Neural cell (in vitro differentiated cells): ENCODE results near the gene KCND2. TPM values are rescaled to one million over a fixed set of nuclear protein-coding genes. Genes with fewer than 3 reads are reported as not detected.

Source experiments
- H2AFZ ChIP-seq: fragments of 200-600, 300-800 bp; sonication (generic), shearing (Covaris generic); 2 replicates; pipeline ENCODE4 v1.6.0; 2014; ENCODE audit warnings: low read depth, mild to moderate bottlenecking, antibody characterized with exemption, low read length, moderate library complexity
- H3F3A ChIP-seq: fragments of 200-600 bp; shearing (Covaris generic); 2 replicates; pipeline ENCODE4 v1.6.1; 2016; ENCODE audit warnings: mild to moderate bottlenecking, moderate library complexity, mixed read lengths, antibody characterized with exemption, low read length; ENCODE audit not compliant: insufficient read depth, poor library complexity, severe bottlenecking
- H3K27ac ChIP-seq: fragments of 200-600, 300-800 bp; sonication (generic), shearing (Covaris generic); 2 replicates; pipeline ENCODE4 v1.5.1; 2014; ENCODE audit warnings: mild to moderate bottlenecking, low read length, moderate library complexity
- H3K27me3 ChIP-seq: fragments of 300-800, 200-600 bp; sonication (generic), shearing (Covaris generic); 2 replicates; pipeline ENCODE4 v1.6.0; 2014; ENCODE audit warnings: mild to moderate bottlenecking, low read depth, low read length, moderate library complexity; ENCODE audit not compliant: insufficient read depth
- H3K36me3 ChIP-seq: fragments of 300-800, 200-600 bp; sonication (generic), shearing (Covaris generic); 2 replicates; pipeline ENCODE4 v1.5.1; 2014; ENCODE audit warnings: mild to moderate bottlenecking, antibody characterized with exemption, low read length, moderate library complexity; ENCODE audit not compliant: insufficient read depth
- H3K4me2 ChIP-seq: fragments of 300-800, 200-600 bp; sonication (generic), shearing (Covaris generic); 2 replicates; pipeline ENCODE4 v1.6.0; 2014; ENCODE audit warnings: mild to moderate bottlenecking, low read length
- H3K4me3 ChIP-seq: fragments of 300-800, 200-600 bp; sonication (generic), shearing (Covaris generic); 2 replicates; pipeline ENCODE4 v1.5.1; 2014; ENCODE audit warnings: mild to moderate bottlenecking, low read length, moderate library complexity
- H3K79me2 ChIP-seq: fragments of 200-600 bp; shearing (Covaris generic); replicated peaks from 2 replicates; pipeline ENCODE4 v1.6.0; 2014; ENCODE audit warnings: mild to moderate bottlenecking, low read length, moderate library complexity; ENCODE audit not compliant: insufficient read depth
- H3K9ac ChIP-seq: fragments of 300-800, 200-600 bp; sonication (generic), shearing (Covaris generic); 2 replicates; pipeline ENCODE4 v1.6.1; 2016; ENCODE audit warnings: mild to moderate bottlenecking, low read length, mixed read lengths
- H3K9me2 ChIP-seq: fragments of 200-600 bp; shearing (Covaris generic); 2 replicates; pipeline ENCODE4 v1.6.1; 2016; ENCODE audit warnings: mild to moderate bottlenecking, low read length, mixed read lengths; ENCODE audit not compliant: insufficient read depth
- H3K9me3 ChIP-seq: fragments of 200-600, 300-800 bp; sonication (generic), shearing (Covaris generic); 2 replicates; pipeline ENCODE4 v1.6.1; 2016; ENCODE audit warnings: mild to moderate bottlenecking, mixed run types, low read length, moderate library complexity, mixed read lengths
- H4K20me1 ChIP-seq: fragments of 200-600 bp; shearing (Covaris generic); 2 replicates; pipeline ENCODE4 v1.6.1; 2016; ENCODE audit warnings: mild to moderate bottlenecking, mixed run types; ENCODE audit not compliant: insufficient read depth
- EP300 ChIP-seq: fragments of 450-650 bp; conservative IDR thresholded peaks from 2 replicates; pipeline ENCODE4 v1.6.1; 2014; ENCODE audit warnings: antibody characterized with exemption, mild to moderate bottlenecking, moderate library complexity; ENCODE audit not compliant: poor library complexity, severe bottlenecking
- EZH2 ChIP-seq: fragments of 200-600, 300-800 bp; shearing (Covaris generic), sonication (generic); IDR thresholded peaks from 2 replicates; pipeline ENCODE4 v1.6.1; 2014; ENCODE audit warnings: antibody characterized with exemption, low read length, borderline replicate concordance, mild to moderate bottlenecking; ENCODE audit not compliant: insufficient read depth, poor library complexity, severe bottlenecking
- MXI1 ChIP-seq: fragments of 450-650 bp; conservative IDR thresholded peaks from 2 replicates; pipeline ENCODE4 v1.6.1; 2014; ENCODE audit warnings: antibody characterized with exemption, mild to moderate bottlenecking; ENCODE audit not compliant: poor library complexity, severe bottlenecking
- POLR2AphosphoS5 ChIP-seq: IDR thresholded peaks from 2 replicates; pipeline ENCODE4 v1.6.1; 2012
- RAD21 ChIP-seq: fragments of 450-650 bp; conservative IDR thresholded peaks from 2 replicates; pipeline ENCODE4 v1.6.1; 2014; ENCODE audit warnings: antibody characterized with exemption, mild to moderate bottlenecking, moderate library complexity
- REST ChIP-seq: IDR thresholded peaks from 2 replicates; pipeline ENCODE4 v1.6.1; 2012; ENCODE audit warnings: borderline replicate concordance
- SMC3 ChIP-seq: fragments of 450-650 bp; conservative IDR thresholded peaks from 2 replicates; pipeline ENCODE4 v1.6.1; 2014; ENCODE audit warnings: antibody characterized with exemption, mild to moderate bottlenecking, moderate library complexity; ENCODE audit not compliant: poor library complexity
- TAF1 ChIP-seq: IDR thresholded peaks from 2 replicates; pipeline ENCODE4 v1.6.1; 2012; ENCODE audit warnings: low read depth
- polyA plus RNA-seq: library from polyadenylated mRNA; depleted of rRNA; stranded (reverse); fragments of >200 nt; gene quantifications from 2 replicates; pipeline ENCODE4 v1.2.3, GENCODE V29; 2014
- TF ChIP-seq, protein P1 (sequence below): fragments of 450-650 bp; IDR thresholded peaks from 2 replicates; pipeline ENCODE4 v1.5.1; 2014; ENCODE audit warnings: antibody characterized with exemption, mild to moderate bottlenecking, moderate library complexity; ENCODE audit not compliant: poor library complexity, severe bottlenecking

KCND2 gene
- polyA plus RNA-seq, 1 donor from 2014 or later: 11.0 TPM

DNA sequence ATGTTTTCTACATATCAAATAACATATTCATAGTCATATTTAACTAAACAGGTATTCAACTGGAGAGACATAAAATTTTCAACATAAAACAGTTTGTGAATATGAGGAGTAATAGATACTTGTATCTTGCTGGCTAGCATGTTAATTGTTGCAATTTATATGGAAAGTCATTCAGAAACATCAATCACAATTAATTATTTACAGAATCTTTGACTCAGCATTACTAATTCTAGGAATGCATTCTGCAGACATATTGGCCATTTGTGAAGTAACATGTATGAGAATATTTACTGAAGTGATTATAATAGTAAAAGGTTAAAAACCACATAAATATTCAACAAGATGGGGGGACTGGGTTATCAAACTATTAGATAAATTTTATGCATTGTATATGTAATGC lies 381.3 kb downstream of the KCND2 start:
- Histone ChIP-seq H3K79me2 (no peaks in the 10 kb centered on the region), H3K36me3 (no peaks in the 10 kb centered on the region), H3K9me3 (no peaks in the 10 kb centered on the region), H3K4me3 (no peak overlapping the region), H3K27ac (no peak overlapping the region), H3K27me3 (no peaks in the 10 kb centered on the region), H2AFZ (no peak overlapping the region), H3K9me2 (no peaks in the 10 kb centered on the region), H3F3A (no peaks in the 10 kb centered on the region), H4K20me1 (no peaks in the 10 kb centered on the region), H3K4me2 (no peak overlapping the region), H3K9ac (no peak overlapping the region)
- TF ChIP-seq POLR2AphosphoS5: no peak
- no peak for TF ChIP-seq EP300
- no peak for TF ChIP-seq SMC3
- TF ChIP-seq REST: no peak
- TF ChIP-seq RAD21: no peak
- TF ChIP-seq, protein P1, sequence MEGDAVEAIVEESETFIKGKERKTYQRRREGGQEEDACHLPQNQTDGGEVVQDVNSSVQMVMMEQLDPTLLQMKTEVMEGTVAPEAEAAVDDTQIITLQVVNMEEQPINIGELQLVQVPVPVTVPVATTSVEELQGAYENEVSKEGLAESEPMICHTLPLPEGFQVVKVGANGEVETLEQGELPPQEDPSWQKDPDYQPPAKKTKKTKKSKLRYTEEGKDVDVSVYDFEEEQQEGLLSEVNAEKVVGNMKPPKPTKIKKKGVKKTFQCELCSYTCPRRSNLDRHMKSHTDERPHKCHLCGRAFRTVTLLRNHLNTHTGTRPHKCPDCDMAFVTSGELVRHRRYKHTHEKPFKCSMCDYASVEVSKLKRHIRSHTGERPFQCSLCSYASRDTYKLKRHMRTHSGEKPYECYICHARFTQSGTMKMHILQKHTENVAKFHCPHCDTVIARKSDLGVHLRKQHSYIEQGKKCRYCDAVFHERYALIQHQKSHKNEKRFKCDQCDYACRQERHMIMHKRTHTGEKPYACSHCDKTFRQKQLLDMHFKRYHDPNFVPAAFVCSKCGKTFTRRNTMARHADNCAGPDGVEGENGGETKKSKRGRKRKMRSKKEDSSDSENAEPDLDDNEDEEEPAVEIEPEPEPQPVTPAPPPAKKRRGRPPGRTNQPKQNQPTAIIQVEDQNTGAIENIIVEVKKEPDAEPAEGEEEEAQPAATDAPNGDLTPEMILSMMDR: no peak
- TF ChIP-seq EZH2: no peak
- no peak for TF ChIP-seq TAF1
- no peak for TF ChIP-seq MXI1

DNA sequence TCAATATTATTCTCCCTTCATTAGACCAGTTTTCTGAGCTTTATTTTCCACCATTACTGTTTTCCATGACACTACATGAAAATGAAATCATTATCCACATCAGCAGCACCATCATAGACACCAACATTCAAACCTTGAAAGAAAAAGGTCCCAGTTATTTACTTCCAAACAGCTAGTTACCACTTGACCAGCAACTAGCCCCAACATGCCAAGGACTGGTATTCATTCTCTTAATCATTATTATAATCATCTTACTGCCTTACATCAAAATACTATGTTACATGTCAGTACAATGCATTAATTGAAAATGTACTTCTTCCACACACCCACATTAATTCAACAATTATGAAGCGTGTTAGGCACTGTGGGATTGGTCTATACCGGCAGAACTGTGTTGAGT lies 385.5 kb downstream of the KCND2 start:
- H3K4me2 ChIP-seq: no peak overlapping the region
- H3F3A ChIP-seq: no peaks in the 10 kb centered on the region
- H3K4me3 ChIP-seq: no peak overlapping the region
- H3K27me3 ChIP-seq: no peaks in the 10 kb centered on the region
- TF ChIP-seq TAF1 (no peak), RAD21 (no peak), POLR2AphosphoS5 (no peak), SMC3 (no peak), REST (no peak), EP300 (no peak), EZH2 (no peak), MXI1 (no peak)
- TF ChIP-seq, protein P1: no peak
- H3K9ac ChIP-seq: no peak overlapping the region
- H3K36me3 ChIP-seq: no peaks in the 10 kb centered on the region
- H3K9me2 ChIP-seq: no peaks in the 10 kb centered on the region
- H4K20me1 ChIP-seq: no peaks in the 10 kb centered on the region
- no peaks in the 10 kb centered on the region for H3K79me2 ChIP-seq
- H3K27ac ChIP-seq: no peak overlapping the region
- no peaks in the 10 kb centered on the region for H3K9me3 ChIP-seq
- H2AFZ ChIP-seq: no peak overlapping the region
